IMR-90 (cell line): ENCODE data around the gene DPP6. TPM values are rescaled to one million over a fixed set of nuclear protein-coding genes. Genes with fewer than 3 reads are reported as not detected.

Experiments used
- ATAC-seq: fragments of 200-7000 bp; cut with Tn5 transposase; 2 replicates; pipeline ENCODE4 v1.9.1; 2020; ENCODE audit warnings: low read depth, mild to moderate bottlenecking, moderate library complexity
- BruUV-seq: library from RNA; stranded (reverse); fragments of 400-500 nt; replicated peaks from 2 replicates; lab custom pipeline; 2021; lab: Mats Ljungman, UMichigan
- CTCF ChIA-PET: fragments of 300-600 bp; formaldehyde crosslinking; extraction: SDS; loops from one replicate; lab custom pipeline; 2021; ENCODE audit warnings: antibody characterized with exemption; lab: Yijun Ruan, JAX
- POLR2A ChIA-PET: fragments of 300-600 bp; sonication (Branson Sonifier 250); formaldehyde crosslinking; loops from one replicate; lab custom pipeline; 2022; ENCODE audit warnings: antibody characterized with exemption; ENCODE audit not compliant: unreplicated experiment; lab: Charles Lee
- DNase-seq: peaks from one replicate; pipeline ENCODE4 v3.0.0; 2013
- H2AFZ ChIP-seq: replicated peaks from 2 replicates; pipeline ENCODE3; 2013; ENCODE audit warnings: low read length, mild to moderate bottlenecking; ENCODE audit not compliant: poor library complexity
- H2AK5ac ChIP-seq: 2 replicates; pipeline ENCODE4 v1.6.1; 2013; ENCODE audit warnings: low read depth, low read length, inconsistent platforms
- H2AK9ac ChIP-seq: replicated peaks from 2 replicates; pipeline ENCODE3; 2013; ENCODE audit warnings: mild to moderate bottlenecking, low read depth, low read length, moderate library complexity; ENCODE audit not compliant: poor library complexity
- H2BK120ac ChIP-seq: 2 replicates; pipeline ENCODE4 v1.6.1; 2013; ENCODE audit warnings: low read depth, low read length, inconsistent platforms
- H2BK15ac ChIP-seq: 3 replicates; pipeline ENCODE4 v1.6.1; 2013; ENCODE audit warnings: low read depth, low read length, inconsistent platforms
- H2BK20ac ChIP-seq: 2 replicates; pipeline ENCODE4 v1.6.1; 2013; ENCODE audit warnings: low read depth, mild to moderate bottlenecking, inconsistent platforms, low read length, moderate library complexity
- H2BK5ac ChIP-seq: 2 replicates; pipeline ENCODE4 v1.6.1; 2013; ENCODE audit warnings: mild to moderate bottlenecking, low read depth, low read length, inconsistent platforms; ENCODE audit not compliant: poor library complexity, severe bottlenecking
- H3K14ac ChIP-seq: replicated peaks from 2 replicates; pipeline ENCODE4 v1.6.1; 2013; ENCODE audit warnings: low read depth, low read length, inconsistent platforms
- H3K18ac ChIP-seq: 2 replicates; pipeline ENCODE4 v1.6.1; 2013; ENCODE audit warnings: low read depth, low read length, control low read depth
- H3K23ac ChIP-seq: 2 replicates; pipeline ENCODE4 v1.6.1; 2013; ENCODE audit warnings: low read depth, low read length, inconsistent platforms
- H3K27ac ChIP-seq: 2 replicates; pipeline ENCODE4 v1.5.1; 2013; ENCODE audit warnings: mild to moderate bottlenecking, control low read depth, low read length; ENCODE audit not compliant: insufficient read depth
- H3K27me3 ChIP-seq: 2 replicates; pipeline ENCODE4 v1.6.1; 2013; ENCODE audit warnings: low read length; ENCODE audit not compliant: control insufficient read depth, insufficient read depth
- H3K36me3 ChIP-seq: 2 replicates; pipeline ENCODE4 v1.6.1; 2013; ENCODE audit warnings: low read length, mixed read lengths; ENCODE audit not compliant: control insufficient read depth, insufficient read depth
- H3K4ac ChIP-seq: 2 replicates; pipeline ENCODE4 v1.6.1; 2013; ENCODE audit warnings: low read depth, low read length, inconsistent platforms
- H3K4me1 ChIP-seq: 2 replicates; pipeline ENCODE4 v1.6.1; 2013; ENCODE audit warnings: low read length, mixed read lengths; ENCODE audit not compliant: control insufficient read depth, insufficient read depth
- H3K4me2 ChIP-seq: 2 replicates; pipeline ENCODE4 v1.6.1; 2013; ENCODE audit warnings: low read depth, mild to moderate bottlenecking, control low read depth, low read length, moderate library complexity
- H3K4me3 ChIP-seq: 2 replicates; pipeline ENCODE4 v1.5.1; 2013; ENCODE audit warnings: low read depth, mild to moderate bottlenecking, control low read depth, low read length, moderate library complexity; ENCODE audit not compliant: insufficient read depth
- H3K56ac ChIP-seq: 2 replicates; pipeline ENCODE4 v1.6.1; 2013; ENCODE audit warnings: low read length, inconsistent platforms; ENCODE audit not compliant: insufficient read depth; ENCODE audit errors: extremely low read depth
- H3K79me1 ChIP-seq, 2 experiments: 2 replicates each; pipeline ENCODE4 v1.6.1; 2013; ENCODE audit warnings: low read length in 2 of 2, inconsistent platforms in 1 of 2, low read depth in 1 of 2
- H3K9ac ChIP-seq: 2 replicates; pipeline ENCODE4 v1.6.1; 2013; ENCODE audit warnings: low read depth, low read length, control low read depth
- H3K9me1 ChIP-seq: 2 replicates; pipeline ENCODE4 v1.6.1; 2013; ENCODE audit warnings: low read length, inconsistent platforms; ENCODE audit not compliant: insufficient read depth
- H3K9me3 ChIP-seq: 2 replicates; pipeline ENCODE4 v1.6.1; 2013; ENCODE audit warnings: low read length; ENCODE audit not compliant: control insufficient read depth, insufficient read depth
- H4K20me1 ChIP-seq: 2 replicates; pipeline ENCODE4 v1.6.1; 2013; ENCODE audit warnings: low read length, inconsistent platforms; ENCODE audit not compliant: insufficient read depth
- H4K5ac ChIP-seq: 2 replicates; pipeline ENCODE4 v1.6.1; 2013; ENCODE audit warnings: mild to moderate bottlenecking, low read depth, low read length, control low read depth
- H4K8ac ChIP-seq, 2 experiments: 2 replicates each; pipeline ENCODE4 v1.6.1; 2013; ENCODE audit warnings: low read depth in 2 of 2, low read length in 2 of 2, control low read depth in 1 of 2, inconsistent platforms in 1 of 2
- H4K91ac ChIP-seq: 2 replicates; pipeline ENCODE4 v1.6.1; 2013; ENCODE audit warnings: low read depth, low read length, inconsistent platforms; ENCODE audit not compliant: insufficient read depth
- CEBPB ChIP-seq: IDR thresholded peaks from 2 replicates; pipeline ENCODE4 v1.6.1; 2012; ENCODE audit warnings: low read depth, low read length, improper control_type of control experiment
- CTCF ChIP-seq: conservative IDR thresholded peaks from 2 replicates; pipeline ENCODE4 v1.5.1; 2012; ENCODE audit warnings: mild to moderate bottlenecking, low read depth, low read length, improper control_type of control experiment
- FOS ChIP-seq: fragments of 150-350 bp; IDR thresholded peaks from 2 replicates; pipeline ENCODE4 v1.6.1; 2016; ENCODE audit warnings: low read depth, low read length
- MAZ ChIP-seq: IDR thresholded peaks from 2 replicates; pipeline ENCODE4 v1.6.1; 2012; ENCODE audit warnings: low read depth, mild to moderate bottlenecking, low read length, improper control_type of control experiment, moderate library complexity, borderline replicate concordance
- MXI1 ChIP-seq: IDR thresholded peaks from 2 replicates; pipeline ENCODE4 v1.6.1; 2012; ENCODE audit warnings: low read depth, mild to moderate bottlenecking, low read length, moderate library complexity, borderline replicate concordance
- RAD21 ChIP-seq: IDR thresholded peaks from 2 replicates; pipeline ENCODE4 v1.6.1; 2012; ENCODE audit warnings: low read length, improper control_type of control experiment
- RCOR1 ChIP-seq: IDR thresholded peaks from 2 replicates; pipeline ENCODE4 v1.6.1; 2012; ENCODE audit warnings: mild to moderate bottlenecking, low read length, improper control_type of control experiment; ENCODE audit not compliant: insufficient replicate concordance
- RFX5 ChIP-seq: IDR thresholded peaks from 2 replicates; pipeline ENCODE4 v1.8.0; 2012; ENCODE audit warnings: low read depth, mild to moderate bottlenecking, low read length, moderate library complexity
- SMC3 ChIP-seq: fragments of 150-350 bp; IDR thresholded peaks from 2 replicates; pipeline ENCODE4 v1.6.1; 2016; ENCODE audit warnings: low read depth, mild to moderate bottlenecking, antibody characterized with exemption, low read length, moderate library complexity
- USF2 ChIP-seq: fragments of 150-350 bp; IDR thresholded peaks from 2 replicates; pipeline ENCODE4 v1.6.1; 2017; ENCODE audit warnings: mild to moderate bottlenecking, antibody characterized with exemption, low read length, low read depth
- WGBS, 2 experiments: methylation state at CpG; one replicate each; pipeline versions ENCODE4 v1.1.5 to v1.1.7; 2013; ENCODE audit warnings: missing lambda C conversion rate in 2 of 2; ENCODE audit not compliant: insufficient read length in 1 of 2; ENCODE audit errors: extremely low coverage in 2 of 2; 5-methylcytosine and 5-hydroxymethylcytosine counted together
- dilution Hi-C: fragments of 300-500 bp; cut with HindIII; formaldehyde crosslinking; loops from one replicate; pipeline ENCODE4 v1.14.3; 2018; ENCODE audit warnings: low sequenced_read_pairs; ENCODE audit not compliant: unreplicated experiment
- in situ Hi-C: fragments of 300-500 bp; cut with MboI; formaldehyde crosslinking; loops from 3 replicates; pipeline ENCODE4 v1.14.3; 2019; ENCODE audit warnings: low sequenced_read_pairs, inconsistent platforms, mixed read lengths
- intact Hi-C: fragments of 100-400 bp; cut with micrococcal nuclease; formaldehyde crosslinking; loops from 2 replicates; pipeline ENCODE4 v1.10.0; 2022
- polyA plus RNA-seq, 3 experiments: library from polyadenylated mRNA; depleted of rRNA; stranded (reverse); fragments of >200 nt; gene quantifications; 2 replicates each; pipeline ENCODE4 v1.2.3, GENCODE V29; 2012; ENCODE audit warnings: low replicate concordance in 1 of 3
- total RNA-seq: library from RNA; depleted of rRNA; stranded (reverse); fragments of >200 nt; gene quantifications from 2 replicates; pipeline ENCODE4 v1.2.3, GENCODE V29; 2012

Gene DPP6
- total and polyA plus RNA-seq, 2 of the 4 experiments (the other 2 are of a cell fraction) = not detected

- Histone ChIP-seq H4K91ac (no peak overlapping the region), H3K56ac (no peak overlapping the region), H2BK5ac (no peak overlapping the region), H3K18ac (no peak overlapping the region), H3K27ac (no peak overlapping the region), H3K9ac (no peak overlapping the region), H2BK15ac (no peak overlapping the region), H4K8ac (no peak overlapping the region), H2AK5ac (no peak overlapping the region), H2AFZ (no peak overlapping the region), H3K4me2 (no peak overlapping the region), H3K36me3 (no peaks in the 10 kb centered on the region), H4K20me1 (no peaks in the 10 kb centered on the region), H3K4ac (no peak overlapping the region), H4K5ac (no peak overlapping the region), H3K23ac (no peak overlapping the region), H3K27me3 (no peaks in the 10 kb centered on the region), H3K9me3 (peaks cover 34% of the 10 kb centered on the region), H3K9me1 (no peaks in the 10 kb centered on the region), H3K4me3 (no peak overlapping the region), H3K79me1 (no peaks in the 10 kb centered on the region), H3K4me1 (no peaks in the 10 kb centered on the region), H3K14ac (no peak overlapping the region), H2BK120ac (no peak overlapping the region), H2AK9ac (no peak overlapping the region), H2BK20ac (no peak overlapping the region)
- TF ChIP-seq CEBPB = no peak
- TF ChIP-seq RCOR1 = no peak
- TF ChIP-seq MXI1 = no peak
- no peak for TF ChIP-seq RAD21
- TF ChIP-seq USF2 = no peak
- no peak for TF ChIP-seq FOS
- no peak for TF ChIP-seq MAZ
- no peak for TF ChIP-seq CTCF
- TF ChIP-seq RFX5 = no peak
- TF ChIP-seq SMC3 = no peak
- in situ Hi-C loops = no loop called here
- ATAC-seq (no peak), DNase-seq (no peak)
- dilution Hi-C loops = no loop called here
- BruUV-seq = no TSS peak
- no CpG with 5 or more reads among the region's 5 CpGs for WGBS, 2 experiments
- ChIA-PET CTCF (no interaction called here), POLR2A (no interaction called here)
- intact Hi-C loops = no loop called here
These were observed 686.0 kb downstream of the DPP6 start for GRCh38 chr7:154738216-154738615.
